T-helper 9 cell (primary cell): ENCODE results near the gene SEMA3C.

Source experiments
- DNase-seq: peaks from one replicate; pipeline ENCODE4 v3.0.0-alpha.2; 2020

SEMA3C gene

DNA sequence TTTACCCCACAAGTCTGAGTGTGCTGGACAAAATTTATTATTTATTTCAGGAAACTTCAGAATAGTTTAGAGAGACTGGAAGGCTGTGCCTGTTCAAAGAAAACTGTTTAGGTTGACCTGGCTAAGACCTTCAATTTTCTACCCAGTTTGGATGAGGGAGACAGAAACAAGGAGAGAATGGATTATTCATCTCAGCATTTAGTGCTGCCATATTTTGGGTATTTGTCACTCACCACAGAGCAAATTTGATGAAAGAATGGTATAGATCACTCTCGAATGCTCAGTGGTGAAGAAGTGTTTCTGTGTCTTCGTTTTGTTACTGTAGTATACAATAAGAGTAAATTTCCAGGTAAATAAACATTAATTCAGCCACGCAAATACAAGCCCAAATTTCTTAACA lies 71.8 kb downstream of the SEMA3C start:
- no peak for DNase-seq

DNA sequence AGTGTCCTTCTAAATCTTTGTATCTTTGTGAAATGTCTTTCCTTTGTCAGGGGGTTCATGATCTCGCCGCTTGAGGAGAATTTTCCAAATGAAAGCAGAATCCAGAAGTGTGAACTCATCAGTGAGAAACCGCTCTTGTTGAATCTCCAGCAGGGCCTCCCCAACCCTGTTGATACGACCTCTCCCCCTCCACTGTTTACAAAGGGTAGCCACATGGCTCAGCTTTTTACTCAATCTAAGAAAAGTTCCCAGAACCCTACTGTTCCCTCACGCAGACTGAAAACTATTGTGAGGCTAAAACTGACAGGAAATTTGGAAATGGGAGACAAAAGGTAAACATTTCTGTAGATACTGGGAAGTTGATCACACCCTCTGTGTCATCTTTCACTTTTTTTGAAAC lies 73.9 kb downstream of the SEMA3C start:
- no peak for DNase-seq

DNA sequence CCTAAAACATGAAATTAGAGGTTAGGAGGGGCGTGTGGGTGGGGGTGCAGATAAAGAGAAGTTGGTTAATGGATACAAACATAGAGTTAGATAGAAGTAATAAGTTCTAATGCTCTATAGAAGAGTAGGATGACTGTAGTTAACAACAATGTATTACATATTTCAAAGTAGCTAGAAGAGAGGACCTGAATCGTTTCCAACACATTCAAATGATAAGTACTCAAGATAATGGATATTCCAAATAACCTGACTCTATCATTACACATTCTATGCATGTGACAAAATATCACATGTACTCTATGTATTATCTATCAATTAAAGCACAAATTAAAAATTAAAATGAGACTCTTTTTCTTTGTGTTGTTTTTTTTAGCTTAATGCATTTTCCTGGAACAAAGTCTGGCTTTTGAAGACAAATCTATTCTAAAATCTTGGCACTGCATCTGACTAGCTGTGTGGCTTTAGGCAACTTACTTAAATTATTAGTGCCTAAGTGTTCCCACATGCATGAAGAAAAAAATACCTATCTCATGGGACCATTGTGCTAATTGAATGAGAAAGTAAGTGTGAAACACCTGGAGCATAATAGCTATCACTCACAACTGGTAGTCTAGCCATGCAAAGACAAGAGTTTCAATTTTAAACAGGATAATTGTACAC lies 75.7 kb downstream of the SEMA3C start:
- DNase-seq, result no peak

DNA sequence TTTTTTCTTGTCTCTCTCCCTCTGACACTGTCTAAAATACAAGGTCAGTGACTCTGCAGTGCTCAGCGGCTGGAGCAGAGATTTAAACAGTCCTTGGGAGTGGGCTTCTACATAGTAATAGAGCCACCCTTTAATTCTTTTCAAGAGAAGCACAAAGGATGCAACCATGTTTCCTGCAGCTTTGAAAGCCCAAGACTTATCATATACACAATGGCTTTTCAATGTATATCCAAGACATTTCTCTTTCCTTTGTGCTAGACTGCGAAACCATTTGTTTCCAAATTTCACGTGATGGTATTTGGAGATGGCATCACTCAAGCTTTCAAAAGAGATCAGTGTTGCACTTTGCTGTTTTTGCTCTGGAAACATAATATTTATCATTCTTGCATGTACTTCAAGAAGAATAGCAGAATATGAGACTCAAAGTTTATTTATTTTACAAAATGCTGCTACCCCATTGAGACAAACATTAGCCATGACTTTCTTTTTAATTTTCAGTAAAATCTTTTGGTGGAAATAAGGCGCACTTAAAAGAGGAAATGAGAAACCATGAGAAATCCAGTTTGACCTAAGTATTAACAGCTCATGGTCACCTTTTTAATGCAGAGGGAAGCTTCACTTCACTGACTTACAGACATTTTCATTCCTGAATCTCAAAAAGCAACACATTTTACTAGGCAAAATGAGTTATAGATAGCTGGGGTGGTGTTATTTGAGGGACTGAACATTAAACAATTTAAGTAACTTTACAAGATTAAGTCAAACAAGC lies 76.6 kb downstream of the SEMA3C start:
- DNase-seq, result no peak

DNA sequence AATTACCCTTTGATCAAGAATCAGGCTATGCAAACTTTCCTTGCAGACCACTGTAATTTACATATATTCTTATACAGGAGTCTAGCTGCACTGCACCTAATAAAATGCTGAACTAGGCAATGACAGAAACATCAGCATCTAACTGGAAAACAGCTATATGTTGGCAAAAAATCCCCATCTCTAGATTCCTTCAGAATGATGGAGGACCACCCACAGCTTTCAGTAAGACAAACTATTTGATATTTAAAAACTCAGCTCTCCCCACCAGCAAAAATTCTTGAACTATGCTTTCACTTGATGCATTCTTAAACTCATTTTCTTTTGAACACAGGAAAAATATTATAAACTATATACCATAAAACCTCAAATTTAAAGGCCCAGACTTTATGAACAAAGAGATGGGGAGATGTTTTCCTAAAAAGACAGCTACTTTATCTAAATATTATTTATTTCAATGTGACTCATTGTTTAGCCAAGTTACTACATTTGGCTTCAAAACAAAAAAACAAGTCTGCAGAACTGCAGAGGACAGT lies 77.4 kb downstream of the SEMA3C start:
- DNase-seq, result no peak

DNA sequence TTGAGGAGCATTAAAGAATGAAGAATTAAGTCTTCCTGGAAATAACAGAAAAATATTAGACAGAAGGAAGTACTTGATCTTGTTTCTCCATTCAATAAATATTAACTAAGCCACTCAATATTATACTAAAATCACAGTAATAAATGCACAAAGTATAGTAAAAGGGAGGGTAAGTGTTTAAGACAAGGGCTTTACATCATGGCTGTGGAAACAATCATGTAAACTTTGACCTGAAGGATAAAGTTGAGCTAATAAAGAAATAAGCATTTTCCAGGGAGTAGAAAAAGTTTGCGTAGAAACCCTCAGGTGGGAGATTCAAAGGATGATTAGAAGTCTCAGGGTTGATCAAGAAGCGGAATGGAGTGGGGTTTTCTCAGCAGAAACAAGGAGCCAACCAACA lies 78.2 kb downstream of the SEMA3C start:
- no peak for DNase-seq

DNA sequence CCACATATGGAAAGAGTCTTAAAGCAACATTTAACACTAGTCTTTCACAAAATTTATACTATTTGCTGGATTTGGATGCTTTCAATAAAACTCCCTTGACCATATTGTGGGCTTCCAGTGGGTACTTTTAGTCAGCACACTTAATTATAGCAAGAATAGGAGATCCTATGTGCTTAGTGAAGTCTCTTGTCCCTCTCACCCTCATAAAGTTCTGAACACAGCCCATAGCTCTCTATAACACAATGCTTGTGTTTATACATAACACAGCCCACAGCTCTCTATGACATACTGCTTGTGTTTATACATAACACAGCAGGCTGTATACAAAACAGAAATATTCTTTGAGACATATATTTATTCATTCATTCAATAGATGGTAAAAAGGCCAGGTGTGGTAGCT lies 79.0 kb downstream of the SEMA3C start:
- no peak for DNase-seq

DNA sequence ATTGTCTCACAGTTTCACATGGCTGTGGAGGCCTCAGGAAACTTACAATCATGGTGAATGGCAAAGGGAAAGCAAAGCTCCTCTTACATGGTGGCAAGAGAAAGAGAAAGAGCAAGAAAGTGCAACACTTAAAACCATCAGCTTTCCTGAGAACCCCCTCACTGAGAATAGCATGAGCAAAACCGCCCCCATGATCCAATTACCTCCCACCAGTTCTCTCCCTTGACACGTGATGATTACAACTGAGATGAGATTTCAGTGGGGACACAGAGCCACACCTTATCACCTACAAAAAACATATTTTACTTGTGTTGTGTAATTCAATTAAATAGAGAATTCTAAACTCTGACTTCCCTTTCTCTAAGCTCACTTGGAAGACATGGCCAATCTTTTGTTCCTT lies 80.2 kb downstream of the SEMA3C start:
- DNase-seq, result no peak

DNA sequence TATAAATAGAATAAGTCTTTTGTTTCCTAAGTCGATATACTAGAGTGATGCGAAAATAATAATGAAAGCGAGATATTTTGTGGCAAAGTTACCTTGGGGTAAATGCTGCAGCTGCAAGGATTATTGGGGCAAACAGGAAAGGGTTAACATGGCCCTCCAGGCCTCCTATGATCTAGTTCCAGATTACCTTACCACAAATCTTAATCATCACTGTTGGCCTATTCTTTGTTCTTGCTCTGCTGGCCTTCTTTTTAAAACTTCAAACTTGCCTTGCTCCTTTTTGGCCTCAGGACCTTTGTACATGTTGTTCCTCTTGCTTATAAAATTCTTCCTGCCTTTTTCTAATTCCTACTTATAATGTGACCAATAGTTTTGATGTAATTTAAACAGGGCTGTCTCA lies 81.5 kb downstream of the SEMA3C start:
- DNase-seq, result no peak

DNA sequence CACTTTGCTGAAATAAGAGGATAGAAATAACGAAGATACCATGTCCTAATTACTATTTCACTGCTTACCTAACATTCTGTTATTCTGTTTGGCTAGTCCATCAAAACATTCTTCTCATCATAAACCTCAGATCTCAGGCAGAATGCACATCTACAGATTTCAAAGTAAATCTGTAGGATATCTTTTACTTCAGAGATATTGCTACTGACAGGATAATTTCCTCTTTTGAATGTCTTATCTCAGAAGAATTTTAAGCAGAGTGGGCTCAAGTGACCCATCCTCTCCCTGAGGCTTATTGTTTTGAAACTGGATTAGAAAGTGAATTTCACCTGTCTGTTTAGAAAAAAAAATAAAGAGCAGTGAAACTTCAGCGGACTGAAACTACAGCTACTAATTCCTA lies 83.6 kb downstream of the SEMA3C start:
- no peak for DNase-seq

DNA sequence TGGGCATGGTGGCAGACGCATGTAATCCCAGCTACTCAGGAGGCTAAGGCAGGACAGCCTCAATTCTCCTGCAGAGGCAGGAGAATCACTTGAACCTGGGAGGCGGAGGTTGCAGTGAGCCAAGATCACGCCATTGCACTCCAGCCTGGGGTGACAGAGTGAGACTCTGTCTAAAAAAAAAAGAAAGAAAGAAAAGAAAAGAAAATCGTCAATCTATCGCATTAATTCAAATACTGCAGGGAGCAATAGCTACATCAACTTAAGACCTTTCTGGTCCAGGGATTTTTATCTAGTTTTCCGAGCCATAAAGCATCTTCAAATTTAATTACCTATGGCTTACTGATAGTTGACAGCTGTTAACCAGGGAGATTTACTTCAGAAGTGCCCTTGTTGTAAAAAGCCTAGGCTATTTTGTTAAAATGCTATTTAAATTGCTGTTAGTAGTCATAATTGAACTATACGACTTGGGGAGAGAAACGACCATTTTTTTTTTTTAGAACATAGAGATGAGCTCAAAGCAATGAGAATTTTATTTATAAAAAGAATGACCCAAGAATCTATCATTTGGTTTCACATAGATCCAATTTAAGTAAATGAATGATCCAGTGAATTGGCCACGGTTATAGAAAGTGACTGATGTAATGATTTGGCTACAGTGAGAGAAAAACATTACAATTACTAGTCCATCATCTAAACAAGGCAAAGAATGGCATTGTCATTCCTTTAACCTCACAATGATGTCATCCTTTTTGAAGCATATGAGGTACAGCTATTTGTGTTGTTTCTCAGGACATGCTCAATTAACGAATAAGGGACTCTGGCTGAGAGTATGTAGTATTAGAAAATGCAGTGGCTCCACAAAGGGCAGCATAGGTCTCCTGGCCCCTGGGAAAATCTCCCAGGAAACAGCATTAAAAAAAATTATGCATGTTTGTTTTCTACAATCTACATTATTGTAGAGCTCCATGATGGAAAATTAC lies 85.3 kb downstream of the SEMA3C start:
- no peak for DNase-seq

DNA sequence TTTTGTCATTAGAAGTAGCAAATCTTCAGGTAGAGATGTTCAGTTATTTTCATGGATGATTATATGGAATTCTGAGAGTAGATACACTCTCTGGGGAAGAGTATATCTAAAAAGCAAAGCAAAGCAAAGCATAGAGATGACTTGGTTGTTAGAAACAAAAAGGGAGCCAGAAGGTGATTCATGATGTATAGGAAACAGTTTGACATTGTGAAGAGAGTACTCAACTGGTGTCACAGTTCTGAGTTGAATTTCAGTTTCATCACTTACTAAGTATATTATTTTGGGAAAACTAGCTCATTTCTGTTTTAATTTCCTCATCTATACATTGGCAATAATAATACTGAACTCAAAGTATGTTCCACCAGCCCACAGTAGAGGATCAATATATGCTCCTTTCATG lies 86.8 kb downstream of the SEMA3C start:
- no peak for DNase-seq

DNA sequence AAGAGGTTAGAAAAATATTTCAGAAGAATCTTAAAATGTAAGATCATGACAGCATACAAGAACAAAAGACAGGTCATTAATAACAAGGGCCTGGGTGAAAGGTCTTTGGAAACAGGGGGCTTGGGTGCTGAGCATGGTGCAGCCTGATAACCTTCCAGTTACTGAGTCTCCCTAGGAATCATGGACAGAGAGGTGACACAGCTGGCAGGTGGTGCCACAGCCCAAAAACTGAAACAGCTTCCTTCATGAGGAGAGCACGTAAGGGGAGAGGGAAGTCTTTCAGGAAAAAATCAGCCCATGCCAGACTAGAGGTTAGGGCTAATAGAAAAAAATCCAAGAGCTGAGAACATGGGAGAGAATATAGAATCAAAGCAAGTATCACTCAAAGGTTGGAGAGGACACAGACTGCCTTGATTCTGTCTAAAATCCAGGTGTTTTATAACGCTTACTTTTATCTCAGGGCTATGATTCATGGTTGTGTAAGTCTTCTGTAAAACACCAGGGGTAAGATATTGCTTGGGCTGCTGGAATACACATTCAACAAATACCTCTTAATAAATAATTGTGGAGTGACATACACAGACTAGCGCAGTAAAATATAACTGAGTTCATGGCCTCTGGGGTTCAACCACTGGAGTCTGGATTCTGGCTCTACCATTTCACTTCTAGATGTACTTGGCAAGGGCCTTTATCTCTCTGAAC lies 88.1 kb downstream of the SEMA3C start:
- DNase-seq, result no peak

DNA sequence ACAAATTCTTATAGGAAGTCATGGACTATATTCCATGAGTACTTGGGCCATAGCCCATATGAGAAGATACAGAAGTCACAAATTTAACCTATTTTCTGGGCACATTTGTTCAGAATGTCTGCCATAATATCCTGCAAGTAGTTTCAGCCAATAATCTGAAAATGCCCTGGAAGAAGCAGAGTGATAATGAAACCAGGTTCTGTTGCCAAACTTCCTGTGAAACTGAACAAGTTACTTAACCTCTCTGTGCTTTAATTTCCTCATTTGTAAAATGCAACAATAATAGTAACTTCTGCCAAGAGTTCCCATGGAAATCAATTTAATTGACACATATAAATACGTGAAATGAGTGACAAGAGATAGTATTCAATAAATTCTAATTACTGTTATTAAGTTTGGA lies 88.8 kb downstream of the SEMA3C start:
- no peak for DNase-seq

DNA sequence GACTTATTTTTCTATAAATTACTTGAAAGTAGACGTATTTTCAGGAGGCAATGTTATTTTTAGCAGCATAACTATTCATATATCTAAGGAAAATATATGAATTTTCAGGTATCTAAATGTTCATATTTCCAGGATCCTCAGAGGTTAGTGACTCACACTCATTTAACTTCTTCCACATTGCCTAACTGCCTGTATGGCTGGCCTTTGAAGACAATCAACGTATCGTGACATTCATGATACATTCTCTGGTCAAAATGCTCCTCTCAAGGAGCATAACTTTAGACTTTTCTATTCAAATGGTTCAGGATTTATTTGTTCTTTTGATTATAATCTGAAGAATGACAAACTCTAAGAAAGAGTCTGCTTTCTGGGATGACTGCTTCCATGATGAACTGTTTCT lies 89.3 kb downstream of the SEMA3C start:
- DNase-seq, result no peak

DNA sequence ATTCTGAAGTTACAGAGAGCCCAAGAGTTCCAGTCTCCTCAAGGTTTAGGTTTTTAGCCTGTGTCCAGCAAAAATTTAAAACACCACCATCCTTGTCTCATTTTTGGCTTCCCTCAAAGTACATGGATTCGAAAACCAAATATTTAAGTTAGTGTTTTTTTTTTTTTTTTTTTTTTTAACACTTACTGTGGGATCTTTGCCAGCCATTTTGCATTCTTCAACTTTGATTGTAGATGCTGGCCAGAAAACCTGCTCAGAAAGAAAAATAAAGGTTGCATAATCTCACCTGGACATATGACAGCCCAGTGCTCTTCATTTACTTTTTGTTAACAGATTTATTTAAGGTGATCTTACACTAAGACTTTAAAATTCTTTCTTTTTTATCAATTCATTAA lies 91.6 kb downstream of the SEMA3C start:
- no peak for DNase-seq

DNA sequence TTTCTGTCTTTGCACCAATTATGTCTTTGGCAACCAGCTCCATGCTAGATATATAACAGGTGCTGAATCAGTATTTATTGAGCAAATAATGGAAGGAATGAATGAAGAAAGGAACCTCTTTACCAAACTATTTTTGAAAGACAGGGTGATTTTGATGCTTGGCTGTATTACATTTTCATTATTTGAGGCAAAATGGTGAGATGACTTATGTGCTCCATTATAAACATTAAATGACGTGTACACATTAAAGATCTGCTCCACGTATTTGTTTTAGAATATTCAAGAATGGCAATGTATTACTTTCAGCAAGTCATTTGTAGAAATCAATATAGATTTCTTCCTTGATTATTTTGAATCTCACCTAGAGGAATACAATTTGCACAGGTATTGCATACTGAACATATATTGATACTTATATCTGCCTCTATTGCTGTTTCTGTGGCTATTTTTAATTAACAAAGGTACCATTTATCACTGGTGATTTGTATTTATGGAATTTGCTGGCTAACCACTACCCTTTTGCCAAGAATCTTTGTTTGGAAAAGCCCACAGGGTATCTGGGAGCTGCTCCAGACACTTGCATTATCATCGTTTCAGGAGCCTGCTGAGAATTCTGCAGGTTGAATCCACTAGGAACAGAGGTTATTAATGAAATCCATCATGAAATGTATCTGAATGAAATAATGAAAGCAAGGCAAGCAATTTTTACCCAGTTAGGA lies 92.2 kb downstream of the SEMA3C start:
- DNase-seq, result no peak

DNA sequence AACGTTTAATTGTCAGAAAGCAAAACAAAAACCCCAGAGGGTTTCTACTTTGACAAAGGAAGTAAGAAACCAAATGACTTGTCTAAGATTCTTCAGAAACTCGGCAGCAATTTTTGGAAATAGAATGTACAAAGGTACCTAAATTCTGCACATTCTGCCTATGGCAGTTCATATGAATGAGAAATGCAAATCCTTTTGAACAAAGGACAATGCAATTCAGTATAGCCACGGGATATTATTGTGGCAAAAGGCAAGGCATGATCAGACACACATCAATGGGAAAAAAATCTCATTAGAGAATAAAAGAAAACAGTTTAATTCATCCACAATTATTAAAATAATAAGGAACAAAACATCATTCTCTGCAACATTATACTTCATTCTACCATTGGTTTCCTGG lies 93.4 kb downstream of the SEMA3C start:
- DNase-seq, result no peak

DNA sequence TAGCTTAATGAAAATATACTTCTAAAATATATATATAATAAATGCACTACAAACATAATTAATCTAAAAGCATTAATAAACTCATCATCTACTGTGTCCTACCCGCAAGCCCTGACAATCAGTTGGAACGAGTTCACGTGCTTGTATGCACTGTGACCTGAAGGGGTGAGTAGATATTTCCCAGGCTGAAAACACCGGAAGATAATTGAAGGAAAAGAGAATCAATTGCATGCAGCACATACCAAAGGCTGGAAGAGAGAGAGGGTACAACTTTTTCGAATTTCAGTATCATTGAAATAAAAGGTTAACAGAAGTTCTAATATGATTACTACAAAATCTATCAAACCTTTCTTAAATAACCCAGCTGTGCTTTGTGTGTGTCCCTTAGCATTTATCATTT lies 94.6 kb downstream of the SEMA3C start:
- no peak for DNase-seq

DNA sequence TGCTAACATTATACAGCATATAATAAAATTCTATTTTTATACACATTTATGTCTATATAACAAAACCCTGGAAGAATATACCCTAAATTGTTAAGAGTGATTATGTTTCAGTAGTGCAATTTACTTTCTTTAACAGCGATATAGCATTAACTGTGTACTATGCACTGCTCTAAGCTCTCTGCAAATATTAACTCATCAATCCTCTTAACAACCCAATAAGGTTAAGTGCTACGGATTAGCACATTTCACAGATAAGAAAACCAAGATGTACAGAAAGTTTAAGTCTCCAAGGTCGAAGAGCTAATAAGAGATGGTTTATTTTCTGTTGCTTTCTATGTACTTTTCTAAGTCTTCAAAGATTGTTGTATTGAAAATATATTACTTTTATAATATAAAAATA lies 95.8 kb downstream of the SEMA3C start:
- DNase-seq, result no peak

DNA sequence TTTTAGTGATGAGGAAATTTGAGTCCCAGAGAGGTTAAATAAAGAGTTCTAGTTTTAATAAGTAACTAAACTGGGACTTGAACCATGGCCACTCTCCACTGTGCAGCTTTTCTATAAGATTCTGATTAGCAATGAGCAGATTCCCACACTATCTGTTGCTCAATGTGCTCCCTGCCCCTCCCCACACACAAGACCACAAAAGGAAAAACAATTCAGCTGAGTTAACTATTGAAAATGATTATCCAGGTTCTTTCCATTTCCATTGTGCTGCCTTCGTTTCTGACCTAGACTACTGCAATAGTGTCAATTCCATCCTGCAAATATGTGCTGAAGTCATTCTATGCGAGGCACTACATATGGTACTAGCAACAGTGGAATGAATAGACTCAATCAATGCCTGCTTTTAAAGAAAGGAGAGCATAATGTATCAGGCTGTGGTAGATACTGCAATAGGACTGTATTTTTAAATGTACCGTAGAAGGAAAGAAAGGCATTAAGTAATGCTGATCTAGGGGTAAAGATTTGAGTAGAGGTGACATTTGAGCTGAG lies 97.0 kb downstream of the SEMA3C start:
- no peak for DNase-seq

DNA sequence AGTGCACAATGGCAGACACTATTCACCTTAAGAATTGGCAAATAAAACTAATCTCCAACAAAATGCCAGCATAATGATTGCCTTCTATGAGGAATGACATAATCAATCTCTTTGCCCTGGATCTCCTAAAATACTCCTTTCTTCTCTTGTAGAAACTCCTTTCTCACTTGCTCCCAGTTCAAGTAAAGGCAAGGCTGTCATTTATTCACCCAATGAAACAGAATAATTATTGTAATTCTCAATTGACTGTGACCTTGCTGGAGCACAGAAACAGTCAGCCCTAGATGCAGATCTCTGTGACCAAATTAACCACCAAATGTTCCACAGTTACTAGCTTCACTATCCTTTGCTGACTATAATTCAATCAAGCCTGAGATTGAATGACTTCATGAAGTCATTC lies 99.3 kb downstream of the SEMA3C start:
- no peak for DNase-seq
